ENCODE measurements around the gene MYT1.

DNA sequence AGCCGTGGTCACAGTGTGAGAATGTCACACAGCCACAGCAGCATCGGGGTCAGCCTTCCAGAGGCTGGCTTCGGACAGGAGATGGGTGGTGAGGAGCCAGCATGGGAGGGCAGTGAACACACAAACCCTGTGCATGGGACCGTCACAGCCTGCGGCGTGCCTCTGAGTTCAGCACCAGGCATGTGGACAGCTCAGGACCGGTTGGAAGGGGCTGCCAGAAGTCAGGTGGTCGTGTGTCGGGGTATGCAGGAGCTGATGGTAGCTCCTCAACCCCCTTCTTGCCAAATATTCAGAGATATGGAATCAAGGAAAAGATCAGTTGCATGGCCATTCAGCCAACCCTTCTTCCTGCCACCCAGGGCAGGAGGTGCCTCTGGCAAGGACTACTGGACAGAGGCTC, 28.2 kb downstream of the MYT1 start:
- TF ChIP-seq CTCF (conservative IDR thresholded peaks at IDR 0.05) (no peak), EZH2 (IDR thresholded peaks at IDR 0.05; ENCODE audit: low read depth) (no peak)

Data from PC-9 (cell line).